Spinal cord (tissue), 10 donors: Measurements from ENCODE around the gene DHRS1. TPM values are rescaled to one million over a fixed set of nuclear protein-coding genes. Genes with fewer than 3 reads are reported as not detected.
A peak's percentile ranks its signal among the peaks of the same experiment; 100 is the strongest.

Source experiments
- DNase-seq, 6 donors: peaks; one replicate each; pipeline versions ENCODE4 v3.0.0 to v3.0.0-alpha.2; 2013 to 2015; ENCODE audit warnings: low spot score in 6 of 6, low read depth in 4 of 6
- H3K27ac ChIP-seq: one replicate; pipeline ENCODE4 v1.5.1; 2013; ENCODE audit warnings: low read depth, low read length, control low read depth
- H3K27me3 ChIP-seq: one replicate; pipeline ENCODE4 v1.6.1; 2013; ENCODE audit warnings: low read length; ENCODE audit not compliant: control insufficient read depth, insufficient read depth
- H3K36me3 ChIP-seq: one replicate; pipeline ENCODE4 v1.6.1; 2013; ENCODE audit warnings: low read length; ENCODE audit not compliant: control insufficient read depth, insufficient read depth
- H3K4me1 ChIP-seq: one replicate; pipeline ENCODE4 v1.6.1; 2013; ENCODE audit warnings: low read length; ENCODE audit not compliant: control insufficient read depth, insufficient read depth
- H3K4me3 ChIP-seq: one replicate; pipeline ENCODE4 v1.5.1; 2013; ENCODE audit warnings: low read depth, low read length, control low read depth
- H3K9me3 ChIP-seq: one replicate; pipeline ENCODE4 v1.6.1; 2013; ENCODE audit warnings: low read length; ENCODE audit not compliant: control insufficient read depth, insufficient read depth
- WGBS: methylation state at CpG from one replicate; pipeline ENCODE4 v1.1.5; 2013; ENCODE audit warnings: missing lambda C conversion rate; ENCODE audit not compliant: insufficient coverage; 5-methylcytosine and 5-hydroxymethylcytosine counted together
- polyA plus RNA-seq, 2 donors: library from polyadenylated mRNA; unstranded; fragments of 120-200 nt; gene quantifications; one replicate each; pipeline ENCODE4 v1.2.1, GENCODE V29; 2013; ENCODE audit not compliant: insufficient read length in 2 of 2
- total RNA-seq, 2 donors: library from RNA; depleted of rRNA in 1 of 2; stranded (reverse); fragments of 120-200 nt in 1 of 2; fragments of >200 nt in 1 of 2; gene quantifications; one replicate each; pipeline versions ENCODE4 v1.2.3 to v1.2.4, GENCODE V29; 2013 to 2014
- donor health status: healthy.

The DHRS1 gene
- total and polyA plus RNA-seq, 4 donors, result 12.6 to 47.5 (median 25.7) TPM

GRCh38 chr14:24310646-24311604, 11.3 kb upstream of the DHRS1 start, which contains the start of gene LTB4R:
TSS of gene LTB4R (plus strand) at chr14:24311502. CDS start at chr14:24315652, 4,150 bp downstream.
- peaks cover 32% of the 10 kb centered on the region for H3K36me3 ChIP-seq
- H3K9me3 ChIP-seq, result no peaks in the 10 kb centered on the region
- H3K4me1 ChIP-seq, result peaks cover 42% of the 10 kb centered on the region
- peak within 1 kb of the TSS; percentile 13 for H3K4me3 ChIP-seq
- peaks cover 10% of the 10 kb centered on the region for H3K27me3 ChIP-seq
- H3K27ac ChIP-seq, result peak within 1 kb of the TSS; percentile 47
- WGBS, result 15% methylated on average over 99 of the region's 99 CpGs
- DNase-seq, result peak in 4 of 6 donors; percentile 44 to 85 (median 68)

DNA sequence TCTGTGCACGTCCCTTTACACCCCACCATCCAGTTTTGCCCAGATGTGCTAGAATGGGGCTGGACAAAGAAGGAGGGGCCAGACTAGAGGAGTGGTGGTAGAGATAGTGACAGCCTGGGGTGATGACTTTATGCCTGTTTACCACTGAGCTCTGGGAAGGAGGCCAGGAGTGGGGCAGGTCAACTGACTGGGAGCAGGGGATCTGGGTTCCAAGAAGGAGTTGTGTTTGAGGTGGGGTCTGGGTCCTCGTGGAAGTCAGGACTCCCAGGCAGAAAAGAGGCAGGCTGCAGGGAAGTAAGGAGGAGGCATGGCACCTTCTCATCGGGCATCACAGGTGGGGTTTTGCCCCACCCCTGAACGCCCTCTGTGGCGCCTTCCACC, 10.7 kb upstream of the DHRS1 start:
- H3K36me3 ChIP-seq, result peaks cover 39% of the 10 kb centered on the region
- peak overlapping the region; percentile 13 for H3K4me3 ChIP-seq
- DNase-seq, result no peak
- H3K27me3 ChIP-seq, result peaks cover 3% of the 10 kb centered on the region
- no peak overlapping the region for H3K27ac ChIP-seq
- peaks cover 37% of the 10 kb centered on the region for H3K4me1 ChIP-seq
- 19% methylated on average over 4 of the region's 5 CpGs for WGBS
- no peaks in the 10 kb centered on the region for H3K9me3 ChIP-seq

GRCh38 chr14:24309538-24310264, 10.1 kb upstream of the DHRS1 start, which contains the start of gene LTB4R2:
TSS of gene LTB4R2 (plus strand) at chr14:24310140. CDS start at chr14:24310665, 525 bp downstream.
- Histone ChIP-seq H3K9me3 (no peaks in the 10 kb centered on the region), H3K27me3 (no peaks in the 10 kb centered on the region), H3K27ac (no peak within 1 kb of the TSS), H3K4me1 (peaks cover 35% of the 10 kb centered on the region), H3K36me3 (peaks cover 44% of the 10 kb centered on the region), H3K4me3 (peak within 1 kb of the TSS; percentile 13)
- no peak for DNase-seq
- 96% methylated on average over 3 of the region's 5 CpGs for WGBS

GRCh38 chr14:24308342-24309124, 9.0 kb upstream of the DHRS1 start:
- Histone ChIP-seq H3K27ac (no peak overlapping the region), H3K4me3 (no peak overlapping the region), H3K9me3 (no peaks in the 10 kb centered on the region), H3K4me1 (peaks cover 34% of the 10 kb centered on the region), H3K36me3 (peaks cover 56% of the 10 kb centered on the region), H3K27me3 (no peaks in the 10 kb centered on the region)
- DNase-seq, result no peak
- WGBS, result 95% methylated on average over 6 of the region's 7 CpGs

DNA sequence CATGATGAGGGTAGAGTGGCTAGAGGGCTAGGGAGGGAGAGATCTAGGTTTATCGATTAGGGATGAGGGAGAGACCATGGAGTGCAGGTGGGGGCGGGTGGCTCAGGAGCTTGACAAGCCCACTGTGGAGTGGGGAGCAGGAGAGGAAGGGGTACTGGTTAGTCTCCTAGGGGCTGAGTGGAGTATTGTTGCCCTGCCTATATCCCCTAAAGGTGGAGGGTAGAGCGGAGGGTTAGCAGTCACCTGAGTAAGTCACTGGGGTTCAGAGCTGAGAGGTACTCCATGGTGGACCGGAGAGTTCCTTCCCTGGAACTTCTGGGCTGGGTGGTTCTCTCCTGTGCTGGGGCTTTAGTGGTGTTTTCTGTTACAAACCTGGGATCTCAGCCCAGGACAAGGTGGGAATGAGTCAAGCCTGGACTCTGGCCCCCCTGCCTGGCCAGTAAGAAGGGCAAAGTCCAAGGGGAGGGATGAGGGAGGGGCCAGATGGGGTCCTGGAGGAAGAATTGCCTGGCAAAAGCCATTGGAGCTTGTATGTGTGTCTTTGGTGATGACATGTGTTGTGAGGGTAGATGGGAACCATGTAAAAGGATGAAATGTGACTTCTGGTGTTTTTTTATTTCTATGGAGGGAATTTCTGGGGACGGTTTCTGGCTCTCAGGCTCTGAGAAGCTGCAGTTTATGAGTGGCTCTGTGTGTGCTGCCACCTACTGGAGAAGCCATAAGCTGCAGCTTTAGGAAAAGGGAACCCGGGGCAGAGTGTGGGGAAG, 8.2 kb upstream of the DHRS1 start, which contains the start of gene CIDEB:
Gene CIDEB (minus strand): TSS at position 403 of the 767 bp plus-strand sequence. CDS start 119 bp downstream, at position 284.
- H3K4me3 ChIP-seq, result no peak within 1 kb of the TSS
- H3K36me3 ChIP-seq, result peaks cover 64% of the 10 kb centered on the region
- no peaks in the 10 kb centered on the region for H3K9me3 ChIP-seq
- DNase-seq, result peak in 3 of 6 donors; percentile 48 to 82 (median 78)
- no peak within 1 kb of the TSS for H3K27ac ChIP-seq
- H3K4me1 ChIP-seq, result peaks cover 27% of the 10 kb centered on the region
- WGBS, result 59% methylated on average over 6 of the region's 6 CpGs
- H3K27me3 ChIP-seq, result no peaks in the 10 kb centered on the region

DNA sequence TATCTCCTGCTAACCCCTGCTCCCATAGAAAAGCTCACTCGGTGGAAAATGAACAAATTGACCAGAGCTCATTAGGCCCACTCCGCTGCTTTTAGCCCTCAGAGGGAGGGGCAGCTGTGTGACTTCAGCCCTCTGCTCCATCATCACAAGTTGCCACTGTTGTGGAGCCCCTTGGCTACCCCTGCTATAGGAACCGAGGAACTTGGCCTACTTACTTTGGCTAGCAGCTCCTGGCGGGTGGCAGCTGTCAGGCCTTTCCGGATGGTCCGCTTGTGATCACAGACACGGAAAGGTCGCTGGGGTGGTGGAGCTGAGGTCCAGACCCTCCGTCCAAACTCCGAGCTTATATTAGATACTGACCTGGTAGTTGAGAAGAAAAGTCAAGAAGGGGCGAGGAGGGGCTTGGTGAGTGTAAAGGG, 7.6 kb upstream of the DHRS1 start:
- DNase-seq, result no peak
- Histone ChIP-seq H3K4me1 (peaks cover 25% of the 10 kb centered on the region), H3K9me3 (no peaks in the 10 kb centered on the region), H3K36me3 (peaks cover 69% of the 10 kb centered on the region), H3K4me3 (no peak overlapping the region), H3K27ac (no peak overlapping the region), H3K27me3 (no peaks in the 10 kb centered on the region)
- WGBS, result 80% methylated on average over 10 of the region's 11 CpGs

DNA sequence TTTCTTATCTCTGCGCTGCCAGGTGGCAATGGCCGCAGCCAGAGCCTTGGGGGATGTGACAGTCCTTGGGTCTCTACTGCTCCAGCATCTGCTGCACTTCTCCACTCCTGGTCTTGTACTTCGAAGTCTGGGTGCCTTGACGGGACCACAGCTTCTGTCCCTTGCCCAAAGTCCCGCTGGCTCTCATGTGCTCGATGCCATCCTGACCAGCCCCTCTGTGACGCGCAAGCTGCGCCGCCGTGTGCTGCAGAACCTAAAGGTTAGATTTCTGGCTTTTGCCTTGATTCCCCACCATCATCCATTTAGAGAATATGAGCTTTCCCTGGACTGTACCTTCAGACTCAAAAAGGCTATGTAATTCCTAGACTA, 4.4 kb upstream of the DHRS1 start:
- Histone ChIP-seq H3K9me3 (no peaks in the 10 kb centered on the region), H3K27me3 (no peaks in the 10 kb centered on the region), H3K4me1 (peaks cover 16% of the 10 kb centered on the region), H3K36me3 (peaks cover 64% of the 10 kb centered on the region), H3K4me3 (no peak overlapping the region), H3K27ac (no peak overlapping the region)
- WGBS, result 100% methylated on average over 11 of the region's 11 CpGs
- no peak for DNase-seq

GRCh38 chr14:24300326-24300980, 873 bp upstream of the DHRS1 start:
- H3K27me3 ChIP-seq, result no peaks in the 10 kb centered on the region
- H3K4me3 ChIP-seq, result peak overlapping the region; percentile 71
- H3K36me3 ChIP-seq, result peaks cover 54% of the 10 kb centered on the region
- H3K27ac ChIP-seq, result no peak overlapping the region
- 33% methylated on average over 14 of the region's 16 CpGs for WGBS
- DNase-seq, result no peak
- H3K9me3 ChIP-seq, result no peaks in the 10 kb centered on the region
- peaks cover 18% of the 10 kb centered on the region for H3K4me1 ChIP-seq
